HG03378 (cell line): ENCODE measurements around the gene MOB3A.
"Not testable (repeated sequence)": the region's sequence is repeated elsewhere in the genome, so short reads cannot be mapped to it uniquely, and the experiment has no call there.

Experiments used
- ATAC-seq: cut with Tn5 transposase; IDR thresholded peaks from one replicate; pipeline ENCODE4 v1.9.1; 2021; ENCODE audit warnings: mild to moderate bottlenecking, moderate library complexity; ENCODE audit not compliant: unreplicated experiment

MOB3A gene

GRCh38 chr19:2109046-2109864, 13.1 kb upstream of the MOB3A start:
- ATAC-seq = no peak

- ATAC-seq = no peak
These were observed 12.3 kb upstream of the MOB3A start for GRCh38 chr19:2108251-2109016.

GRCh38 chr19:2103045-2103707, 7.0 kb upstream of the MOB3A start:
- no peak for ATAC-seq

GRCh38 chr19:2101417-2102335, 5.5 kb upstream of the MOB3A start:
- no peak for ATAC-seq

GRCh38 chr19:2100719-2101061, 4.6 kb upstream of the MOB3A start:
- ATAC-seq = no peak

- ATAC-seq = no peak
These were observed 4.0 kb upstream of the MOB3A start for GRCh38 chr19:2099937-2100718.

- ATAC-seq = no peak
These were observed 3.0 kb upstream of the MOB3A start for GRCh38 chr19:2099054-2099501.

GRCh38 chr19:2097886-2098327, 1.8 kb upstream of the MOB3A start:
- ATAC-seq = no peak

GRCh38 chr19:2097203-2097885, 1.2 kb upstream of the MOB3A start:
- ATAC-seq = peak; percentile 1

- ATAC-seq = peak; percentile 38
These were observed 515 bp upstream of the MOB3A start, which contains the start of gene IZUMO4 for GRCh38 chr19:2096480-2097202. Gene IZUMO4, plus strand, starts transcription at chr19:2096915. Its CDS starts 31 bp downstream, at chr19:2096946.

- ATAC-seq = not testable (repeated sequence)
These were observed 4.1 kb downstream of the MOB3A start for GRCh38 chr19:2091926-2092525.

- ATAC-seq = no peak
These were observed 6.4 kb downstream of the MOB3A start for GRCh38 chr19:2089727-2090053.

GRCh38 chr19:2089001-2089711, 7.0 kb downstream of the MOB3A start:
- ATAC-seq = no peak

- no peak for ATAC-seq
These were observed 8.5 kb downstream of the MOB3A start for GRCh38 chr19:2087621-2088100.

GRCh38 chr19:2086695-2087620, 9.2 kb downstream of the MOB3A start:
- not testable (repeated sequence) for ATAC-seq

GRCh38 chr19:2084993-2085720, 11.0 kb downstream of the MOB3A start:
- peak; percentile 30 for ATAC-seq
